NCI-H146 treated with DMSO at 0.1 percent for 48 hours (cell line): ENCODE measurements around the gene NRXN2.

ENCODE experiments used
- DNase-seq: peaks from one replicate; lab custom pipeline; 2025; ENCODE audit not compliant: unreplicated experiment; lab: John Stamatoyannopoulos, UW

NRXN2 gene

DNA sequence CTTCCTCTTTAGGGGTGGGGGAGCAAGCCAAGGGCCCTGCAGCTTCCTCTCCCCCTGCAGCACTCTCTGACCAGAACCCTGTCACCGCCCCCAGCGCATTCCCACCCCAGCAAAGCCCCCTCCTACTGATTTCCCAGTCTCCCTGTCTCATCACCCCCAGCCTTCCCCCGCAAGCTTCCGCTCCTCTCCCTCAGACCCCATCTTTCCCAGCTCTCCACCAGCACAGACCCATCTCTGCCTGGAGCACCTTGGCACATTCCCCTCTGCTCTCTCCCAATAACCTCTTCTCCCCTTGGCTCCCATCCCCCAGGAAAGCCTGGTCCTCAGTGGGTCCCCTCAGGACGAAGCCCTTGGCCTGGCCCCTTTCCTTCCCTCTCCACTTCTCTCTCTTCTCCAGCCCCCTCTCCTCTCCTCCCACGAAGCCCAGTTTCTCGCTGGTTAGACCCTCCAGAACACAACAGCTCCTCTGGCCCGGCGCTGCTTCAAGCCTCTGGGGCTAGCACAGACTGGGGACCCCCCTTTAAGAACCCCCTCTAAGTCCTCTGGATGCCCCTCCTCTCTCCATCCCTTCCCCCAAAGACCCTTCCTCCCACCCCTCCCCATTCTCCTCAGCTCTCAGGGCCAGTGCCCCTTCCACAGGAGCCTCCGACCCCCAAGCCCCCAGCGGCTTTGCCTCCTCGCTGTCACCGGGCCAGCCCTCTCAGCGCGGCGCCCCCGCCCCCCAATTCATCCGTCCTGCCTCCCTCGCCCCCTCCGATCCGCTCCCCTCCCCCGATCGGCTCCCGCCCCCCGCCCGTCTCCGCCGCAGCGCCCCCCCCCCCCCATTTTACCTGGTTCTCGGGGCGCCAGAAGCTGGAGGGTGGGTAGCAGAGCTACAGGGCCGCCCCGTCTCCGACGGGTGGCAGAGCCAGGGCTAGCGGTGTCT, 594 bp downstream of the NRXN2 start:
- DNase-seq: no peak

- DNase-seq: no peak
These were observed 1.7 kb downstream of the NRXN2 start for GRCh38 chr11:64721359-64721699.

GRCh38 chr11:64720640-64721358, 2.2 kb downstream of the NRXN2 start:
- no peak for DNase-seq

DNA sequence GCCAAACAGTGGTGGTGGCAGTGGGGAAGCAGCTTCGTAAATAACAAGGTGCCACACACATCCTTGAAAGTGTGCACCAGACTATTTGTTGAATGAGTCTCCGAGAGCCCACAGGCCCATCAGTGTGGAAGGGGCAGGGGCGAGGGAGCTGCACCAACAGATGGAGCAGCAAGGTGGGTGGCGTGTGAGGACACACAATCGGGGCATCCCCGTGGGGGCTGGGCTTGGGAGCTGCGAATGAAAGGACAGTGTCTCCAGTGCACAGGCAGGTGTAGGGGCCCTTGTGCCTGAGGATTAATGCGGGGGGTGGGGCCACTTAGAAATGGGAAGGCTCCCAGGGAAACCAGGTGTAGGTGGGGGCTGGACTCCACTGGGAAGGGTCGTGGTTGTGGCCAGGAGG, 2.8 kb downstream of the NRXN2 start:
- no peak for DNase-seq

DNA sequence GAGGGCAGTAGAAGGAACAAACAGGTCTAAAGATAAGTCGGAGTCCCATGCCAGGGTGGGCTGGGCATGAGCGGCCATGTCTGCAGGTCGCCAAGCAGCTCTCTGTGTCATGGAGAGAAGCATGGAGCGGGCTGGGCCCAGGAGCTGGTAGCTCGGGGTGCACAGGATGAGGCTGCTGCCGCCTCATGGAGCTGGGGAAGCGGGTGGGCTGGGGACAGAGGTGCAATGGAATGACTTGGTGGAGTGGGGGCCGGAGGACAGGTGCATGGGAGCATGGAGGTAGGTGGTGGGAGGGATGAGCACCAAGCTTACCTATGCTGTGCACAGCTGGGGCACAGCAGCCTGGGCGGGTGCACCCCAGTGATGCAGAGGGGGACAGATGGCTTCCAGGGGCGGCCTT, 3.6 kb downstream of the NRXN2 start:
- no peak for DNase-seq

- DNase-seq: no peak
These were observed 4.2 kb downstream of the NRXN2 start for GRCh38 chr11:64718780-64719124.

DNA sequence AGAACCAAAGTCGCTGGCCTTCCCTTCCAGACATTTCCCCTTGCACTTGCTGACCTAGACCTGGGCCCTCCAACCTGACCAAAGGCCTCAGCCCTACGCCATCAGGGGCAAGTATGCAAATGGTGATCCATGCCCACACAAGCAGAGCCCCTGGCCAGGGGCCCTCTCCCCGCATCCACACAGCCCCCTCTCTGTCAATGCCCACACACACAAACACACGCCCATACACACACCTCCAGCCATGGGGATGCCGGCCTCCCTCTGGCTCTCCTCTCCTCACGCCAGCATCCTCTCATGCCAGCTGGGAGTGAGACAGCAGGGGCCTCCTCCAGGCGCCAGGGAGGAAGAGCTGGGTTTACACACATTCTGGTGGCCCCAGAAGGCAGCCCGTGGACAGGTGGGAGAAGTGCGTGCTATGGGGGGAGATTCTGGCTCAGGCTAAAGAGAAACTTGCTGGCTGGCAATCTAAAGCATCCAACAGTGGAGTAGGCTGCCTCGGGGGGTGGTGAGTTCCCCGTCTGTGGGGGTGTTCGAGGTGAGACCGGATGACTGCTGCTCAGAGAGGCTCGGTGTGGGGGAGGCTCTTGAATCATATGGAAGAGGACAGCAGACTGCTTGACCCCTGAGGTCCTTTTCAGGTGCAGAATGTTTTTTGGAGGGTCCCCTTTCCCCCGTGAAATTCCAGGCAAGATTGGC, 4.8 kb downstream of the NRXN2 start:
- no peak for DNase-seq

DNA sequence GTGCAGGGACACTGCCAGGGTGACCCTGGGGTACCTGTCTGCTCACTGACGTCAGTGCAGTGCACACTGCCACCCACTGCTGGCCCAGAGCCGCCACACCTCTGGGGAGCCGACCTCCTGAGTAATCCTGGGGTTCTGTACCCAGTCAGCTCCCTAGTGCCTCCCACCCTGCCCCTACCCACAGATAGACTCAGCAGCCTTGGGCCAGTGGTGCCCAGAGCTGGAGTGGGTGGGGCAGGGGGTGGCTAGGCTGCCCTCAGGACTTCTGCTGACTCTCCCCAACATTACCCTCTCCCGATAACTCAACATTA, 5.8 kb downstream of the NRXN2 start:
- no peak for DNase-seq

GRCh38 chr11:64716473-64717267, 6.3 kb downstream of the NRXN2 start:
- no peak for DNase-seq

DNA sequence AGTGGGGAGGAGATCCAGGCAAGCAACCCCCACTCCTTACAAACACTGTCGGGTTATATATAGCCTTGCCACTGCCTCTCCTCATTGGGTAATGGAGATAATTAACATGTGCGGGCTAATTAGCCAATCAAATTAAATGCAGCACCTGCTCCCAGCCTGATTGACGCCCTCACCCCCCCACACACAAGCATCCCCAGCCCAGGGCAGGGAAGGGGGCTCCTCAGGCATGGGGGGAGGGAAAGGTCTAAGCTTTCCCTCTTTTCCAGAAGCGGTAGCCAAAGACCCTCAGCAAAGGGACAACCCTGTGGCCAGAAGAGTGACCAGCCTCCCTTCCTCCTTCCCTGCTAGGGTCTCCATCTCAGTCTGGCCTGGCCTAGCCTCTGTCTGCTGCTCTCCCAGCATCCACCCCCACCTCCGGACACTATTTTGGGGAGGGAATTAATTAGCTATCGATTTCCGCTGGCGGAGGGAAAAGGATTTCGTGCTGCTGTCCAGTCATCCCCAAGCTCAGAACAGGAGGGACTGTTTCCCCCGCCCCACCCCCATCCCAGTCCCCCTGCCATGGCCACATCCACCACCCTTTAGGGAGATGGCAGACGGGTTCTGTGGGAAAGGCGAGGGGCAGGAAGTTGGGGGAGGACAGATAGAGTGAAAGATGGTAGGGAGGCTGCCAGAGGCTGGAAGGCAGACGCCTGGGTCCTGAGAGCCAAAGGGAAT, 7.1 kb downstream of the NRXN2 start:
- no peak for DNase-seq

- DNase-seq: no peak
These were observed 7.9 kb downstream of the NRXN2 start for GRCh38 chr11:64715110-64715509.

DNA sequence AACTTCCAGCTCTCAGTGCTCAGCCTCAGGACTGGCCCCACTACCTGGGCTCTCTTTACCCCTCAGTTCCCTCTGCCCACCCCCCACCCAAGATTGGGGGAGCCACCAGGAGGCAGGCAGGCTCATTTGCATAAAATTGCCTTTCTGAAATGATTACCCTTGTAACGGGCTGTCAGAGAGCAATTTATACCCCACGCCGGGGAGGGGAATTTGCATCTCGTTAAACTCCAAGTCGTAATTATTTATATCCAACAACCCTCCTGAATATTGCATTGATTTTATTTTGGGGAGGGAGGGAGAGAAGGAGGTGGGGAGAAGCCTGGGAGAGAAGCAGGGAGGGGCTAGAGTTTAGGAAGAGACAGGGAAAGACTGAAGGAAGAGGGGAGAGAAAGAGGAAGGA, 8.3 kb downstream of the NRXN2 start:
- DNase-seq: no peak

DNA sequence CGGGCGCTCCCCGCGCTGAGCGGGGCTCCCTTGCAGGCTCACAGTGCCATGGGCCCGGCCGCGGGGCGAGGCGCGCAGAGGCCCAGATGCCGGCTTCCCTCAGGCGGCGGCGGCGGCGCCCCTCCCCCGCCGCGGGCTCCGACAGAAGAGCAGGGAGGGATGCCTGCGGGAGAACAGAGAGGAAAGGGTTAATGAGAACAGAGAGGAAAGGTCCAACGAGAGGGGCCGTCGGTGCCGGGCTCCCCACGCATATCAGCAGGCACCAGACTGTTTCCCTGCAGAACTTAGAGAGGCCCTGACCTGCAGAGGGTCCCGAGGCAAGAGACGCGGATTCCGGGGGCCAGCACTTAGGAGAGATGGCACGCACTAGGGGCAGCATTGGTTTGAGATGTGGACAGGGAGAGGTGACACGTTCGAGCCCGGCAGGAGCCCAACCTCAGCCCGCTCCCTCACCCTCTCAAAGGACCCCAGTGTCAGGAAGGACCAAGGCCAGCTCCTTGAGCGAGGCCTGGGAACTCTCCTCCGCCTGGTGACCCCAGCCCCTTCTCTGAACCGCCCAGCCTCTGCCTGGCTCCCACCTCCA, 9.1 kb downstream of the NRXN2 start:
- DNase-seq: no peak

DNA sequence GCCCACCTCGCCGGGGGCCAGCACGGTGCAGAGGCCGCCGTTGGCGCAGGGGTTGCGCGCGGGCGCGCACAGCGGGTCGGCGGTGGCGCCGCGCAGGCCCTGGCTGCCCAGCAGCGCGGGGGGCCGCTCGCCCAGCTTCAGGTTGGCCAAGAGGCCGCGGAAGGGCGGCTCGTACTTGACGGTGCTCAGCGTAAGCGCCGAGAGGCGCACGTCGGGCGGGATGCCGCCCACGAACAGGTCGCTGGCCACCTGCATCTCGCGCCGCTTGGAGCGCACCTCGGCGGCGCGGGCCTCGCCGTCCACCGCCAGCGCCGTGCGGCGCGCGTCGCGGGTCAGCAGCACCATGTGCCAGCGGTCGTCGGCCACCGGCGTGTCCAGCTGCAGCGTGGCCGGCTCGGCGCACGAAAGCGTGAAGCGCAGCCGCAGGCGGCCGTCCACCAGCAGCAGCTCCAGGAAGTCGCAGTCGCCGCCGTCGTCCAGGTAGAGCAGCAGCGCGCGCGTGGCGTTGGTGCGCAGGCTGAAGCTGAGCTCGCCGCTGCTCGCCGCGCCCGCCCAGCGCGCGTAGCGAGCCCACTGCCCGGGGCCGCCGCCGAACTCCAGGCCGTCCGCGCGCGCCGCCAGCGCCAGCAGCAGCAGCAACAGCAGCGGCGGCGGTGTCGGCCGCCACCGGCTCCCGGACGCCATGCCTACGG, 9.8 kb downstream of the NRXN2 start:
- DNase-seq: no peak

GRCh38 chr11:64712430-64713015, 10.5 kb downstream of the NRXN2 start:
- no peak for DNase-seq

- DNase-seq: no peak
These were observed 11.0 kb downstream of the NRXN2 start for GRCh38 chr11:64711956-64712362.

DNA sequence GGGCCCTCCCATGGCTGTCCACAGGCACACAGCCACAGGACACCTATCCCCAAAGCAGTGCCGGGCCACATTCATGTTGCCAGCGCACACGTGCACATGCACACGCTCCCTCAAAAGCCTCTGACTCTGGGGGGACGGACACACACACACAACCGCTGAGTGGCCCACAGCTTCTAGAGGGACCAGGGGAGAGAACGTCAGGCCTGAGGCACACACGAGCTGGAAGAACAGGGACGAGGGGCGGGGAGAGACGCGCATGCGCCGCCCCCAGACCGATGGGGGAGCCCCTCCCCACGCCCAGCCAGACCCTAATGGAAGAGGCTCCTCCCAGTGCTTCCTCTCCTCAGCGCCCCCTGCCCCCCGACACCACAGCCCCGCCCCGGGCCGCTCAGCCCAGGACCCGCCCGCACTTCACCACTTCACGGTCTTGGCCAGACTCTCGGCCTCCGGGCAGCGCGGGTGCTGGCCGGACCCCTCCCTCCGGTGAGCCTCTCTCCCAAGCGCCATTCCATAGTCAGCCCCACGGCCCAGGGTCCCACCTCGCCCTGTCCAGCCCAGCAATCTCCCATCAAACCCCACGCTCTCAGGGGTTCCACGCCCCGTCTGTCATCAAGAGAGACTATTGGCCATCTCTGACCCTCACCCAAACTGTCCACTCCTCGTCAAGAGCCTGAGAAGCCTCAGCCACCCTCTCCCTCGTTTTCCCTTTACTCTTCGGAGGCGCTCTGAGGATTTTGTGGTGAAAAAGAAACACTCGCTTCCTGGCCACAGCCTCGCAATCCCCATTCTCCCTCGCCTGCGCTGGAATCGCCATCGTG, 11.7 kb downstream of the NRXN2 start:
- no peak for DNase-seq

- no peak for DNase-seq
These were observed 12.4 kb downstream of the NRXN2 start for GRCh38 chr11:64710418-64711137.
